Measurements from ENCODE around the gene IRX3.

The IRX3 gene

DNA sequence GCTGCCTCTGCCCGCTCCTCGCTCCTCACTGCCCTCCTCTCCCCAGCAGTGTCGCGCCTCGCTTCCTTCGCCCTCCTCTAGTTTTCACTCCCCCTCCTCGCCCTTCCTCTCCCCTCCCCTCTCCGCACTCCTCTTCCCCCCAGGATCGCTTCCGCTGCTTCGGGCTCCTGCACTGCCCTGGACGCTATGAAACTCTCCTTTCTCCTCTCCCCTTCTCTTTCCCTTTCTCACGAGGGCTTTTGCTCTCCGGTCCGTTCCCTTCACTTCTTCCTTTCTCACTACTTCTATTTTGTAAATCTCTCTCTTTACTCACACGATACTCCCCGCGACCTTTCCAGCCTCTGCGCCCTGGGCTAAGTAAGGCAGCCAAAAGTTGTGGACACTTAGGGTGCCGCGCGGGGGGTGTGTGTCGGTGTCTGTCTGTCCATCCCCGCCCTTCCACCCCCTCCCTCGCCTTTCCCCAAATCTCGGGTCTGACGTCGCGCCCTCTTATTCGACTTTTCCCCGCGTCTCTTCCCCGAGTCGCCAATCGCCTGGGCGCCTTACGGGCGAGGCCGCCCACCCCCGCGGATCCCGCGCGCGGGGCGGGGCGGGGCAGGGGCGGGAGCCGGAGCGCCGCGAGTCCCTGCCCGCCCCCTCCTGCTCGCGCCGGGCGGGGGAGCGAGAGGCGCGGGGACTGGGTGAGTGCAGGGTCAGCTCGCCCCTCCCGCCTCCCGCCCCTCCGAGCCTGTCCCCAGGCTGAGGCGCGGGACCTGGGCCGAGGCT, at the start of gene IRX3:
Gene IRX3 (minus strand): TSS at position 422 of the 765 bp plus-strand sequence. CDS start 737 bp downstream, outside the sequence.
- no peak for DNase-seq

DNA sequence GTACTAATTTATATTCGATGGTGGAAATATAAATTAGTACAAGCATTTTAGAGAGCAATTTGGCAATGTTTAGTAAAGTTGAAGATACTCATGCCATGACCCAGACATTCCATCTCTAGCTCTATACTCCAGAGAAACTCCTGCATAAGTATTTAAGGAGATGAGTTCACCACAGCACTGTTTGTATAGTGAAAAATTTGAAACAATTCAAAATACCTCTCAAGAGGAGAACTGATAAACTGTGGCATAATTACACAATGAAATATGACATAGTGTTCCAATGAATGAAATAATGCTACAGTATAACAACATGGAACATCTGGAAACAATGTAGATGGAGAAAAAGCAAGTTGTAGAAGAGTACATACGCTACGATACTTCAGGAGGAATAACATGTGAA, 48.6 kb upstream of the IRX3 start:
- no peak for DNase-seq

DNA sequence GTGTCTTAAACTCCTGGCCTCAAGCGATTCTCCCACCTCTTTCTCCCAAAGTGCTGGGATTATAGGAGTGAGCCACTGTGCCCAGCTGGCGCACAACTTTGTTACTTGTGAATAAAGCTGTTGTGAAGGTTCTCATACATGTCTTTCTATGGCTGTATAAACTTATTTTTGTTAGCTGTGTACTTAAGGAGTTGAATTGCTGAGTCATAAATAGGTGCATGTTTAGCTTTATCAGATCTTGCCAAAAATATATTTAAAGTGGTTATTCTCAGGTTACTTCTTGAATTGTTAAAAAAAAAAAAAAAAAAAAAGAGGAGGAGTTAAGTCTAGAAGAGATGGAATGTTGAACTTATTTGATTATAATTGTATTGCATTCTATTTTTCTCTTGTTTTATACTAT, 47.6 kb upstream of the IRX3 start:
- no peak for DNase-seq

DNA sequence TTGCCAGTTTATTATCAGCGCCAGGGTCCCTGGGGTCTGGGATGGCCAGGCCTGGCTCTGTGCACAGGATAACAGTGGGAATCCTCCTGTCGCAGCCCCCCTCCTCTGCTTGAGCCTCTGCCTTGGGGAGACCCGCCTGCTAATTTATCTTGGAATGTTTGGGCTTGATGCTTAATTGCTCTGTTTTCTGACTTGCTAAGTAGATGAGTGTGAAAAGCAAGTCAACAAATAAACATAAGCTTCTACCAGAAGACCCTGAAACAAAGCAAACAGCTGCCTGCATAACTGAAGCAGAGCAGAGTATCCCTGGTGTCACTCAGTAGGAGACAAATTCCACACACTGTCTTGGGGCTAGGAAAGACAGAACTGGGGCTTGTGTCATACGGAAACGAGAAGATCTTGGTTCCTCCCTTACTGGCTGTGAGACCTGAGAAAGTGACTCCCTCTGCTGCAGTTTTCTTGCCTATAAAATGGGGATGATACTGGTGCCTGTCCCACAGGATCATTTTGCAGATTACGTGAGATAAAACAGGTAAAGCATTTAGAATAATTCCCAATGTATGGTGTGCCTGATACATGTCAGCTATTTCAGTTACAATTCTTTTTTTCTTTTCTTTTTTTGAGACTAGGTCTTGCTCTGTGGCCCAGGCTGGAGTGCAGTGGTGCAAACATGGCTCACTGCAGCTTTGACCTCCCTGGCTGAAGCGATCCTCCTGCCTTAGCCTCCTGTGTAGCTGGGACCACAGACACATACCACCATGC, 44.8 kb upstream of the IRX3 start:
- DNase-seq = no peak

DNA sequence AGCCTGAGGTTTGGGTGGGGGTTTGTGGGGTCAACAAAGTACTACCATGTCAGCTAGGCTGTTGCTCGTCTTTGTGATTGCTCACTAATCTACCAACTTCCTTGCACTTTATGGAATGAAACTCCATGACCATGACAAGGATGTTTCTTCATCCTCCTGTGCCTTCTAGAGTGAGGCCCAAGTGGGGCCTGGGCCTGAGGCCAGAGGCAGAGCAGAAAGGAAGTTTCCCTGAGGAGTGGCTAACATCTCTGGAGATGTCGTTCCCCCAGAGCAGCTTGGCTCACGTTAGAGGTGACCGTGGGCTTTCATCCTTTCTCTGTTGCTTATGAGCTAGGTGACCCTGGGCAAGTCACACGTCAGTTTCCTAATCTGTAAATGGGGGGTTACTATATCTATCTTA, 41.0 kb upstream of the IRX3 start:
- no peak for DNase-seq

DNA sequence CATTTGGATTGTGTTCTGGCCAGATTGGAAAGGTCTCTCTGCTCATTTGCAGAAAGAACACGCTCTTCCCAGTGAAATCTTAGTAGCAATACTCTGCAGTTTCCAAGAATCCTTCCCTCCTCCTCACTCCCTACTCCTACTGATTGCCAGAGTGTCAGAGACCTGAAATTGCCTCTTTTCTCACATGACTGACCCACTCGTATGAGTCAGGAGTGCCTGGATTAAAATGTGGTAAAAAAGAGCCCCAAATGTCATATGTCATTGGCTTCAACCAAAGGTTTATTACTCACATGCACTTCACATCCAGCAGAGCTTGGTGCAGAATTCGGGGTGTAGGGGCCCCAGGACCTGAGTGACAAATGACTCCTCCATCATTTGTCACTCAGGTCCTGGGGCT, 39.7 kb upstream of the IRX3 start:
- DNase-seq = no peak

DNA sequence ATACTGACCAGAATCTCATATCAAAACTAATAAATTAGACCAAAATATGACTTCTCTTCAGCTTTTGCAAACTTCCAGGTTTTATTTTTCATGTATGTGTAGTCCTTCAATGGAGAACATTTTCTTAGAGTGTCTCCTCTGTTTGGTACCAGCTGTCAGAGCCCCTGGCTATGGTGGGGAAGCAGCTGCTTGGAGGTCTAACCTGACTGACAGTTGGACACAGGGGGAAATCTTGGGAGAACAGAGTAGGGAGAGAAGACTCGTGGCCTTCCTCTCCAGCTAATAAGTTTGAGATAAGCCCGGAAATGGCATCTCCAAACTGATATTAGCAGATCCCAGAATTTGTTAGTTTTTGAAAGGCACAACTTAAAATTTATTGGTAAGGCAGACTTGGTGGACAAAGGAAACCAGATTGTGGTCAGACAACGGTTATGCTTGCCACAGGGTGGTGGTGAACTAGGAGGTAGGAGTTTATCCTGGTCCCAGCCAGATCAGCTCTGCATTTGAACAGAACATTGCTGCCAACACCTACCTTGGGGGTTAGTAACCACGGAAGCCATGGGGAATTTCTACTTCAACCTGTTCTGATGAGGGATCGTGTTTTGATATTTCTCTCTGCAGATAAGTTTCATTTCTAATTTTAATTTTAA, 39.2 kb upstream of the IRX3 start:
- no peak for DNase-seq

DNA sequence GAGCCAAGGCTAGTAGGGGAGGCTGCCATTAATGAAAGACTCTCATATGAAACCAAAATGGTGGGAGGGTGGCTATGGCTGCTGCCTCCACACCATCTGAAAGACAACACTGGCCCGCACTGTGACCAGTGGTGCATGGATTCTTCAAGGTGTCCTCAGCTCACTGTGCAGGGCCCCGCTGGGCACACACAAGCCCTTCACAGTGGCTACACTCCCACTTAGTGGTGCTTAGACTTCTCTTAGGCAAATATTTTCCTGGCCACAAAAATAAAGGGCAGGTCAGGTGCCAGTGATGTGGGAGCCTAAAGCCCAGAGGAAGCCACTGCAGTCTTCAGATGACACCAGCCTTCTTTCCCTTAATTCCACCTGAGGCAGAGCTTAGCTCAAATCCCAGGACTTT, 38.1 kb upstream of the IRX3 start:
- DNase-seq = no peak

DNA sequence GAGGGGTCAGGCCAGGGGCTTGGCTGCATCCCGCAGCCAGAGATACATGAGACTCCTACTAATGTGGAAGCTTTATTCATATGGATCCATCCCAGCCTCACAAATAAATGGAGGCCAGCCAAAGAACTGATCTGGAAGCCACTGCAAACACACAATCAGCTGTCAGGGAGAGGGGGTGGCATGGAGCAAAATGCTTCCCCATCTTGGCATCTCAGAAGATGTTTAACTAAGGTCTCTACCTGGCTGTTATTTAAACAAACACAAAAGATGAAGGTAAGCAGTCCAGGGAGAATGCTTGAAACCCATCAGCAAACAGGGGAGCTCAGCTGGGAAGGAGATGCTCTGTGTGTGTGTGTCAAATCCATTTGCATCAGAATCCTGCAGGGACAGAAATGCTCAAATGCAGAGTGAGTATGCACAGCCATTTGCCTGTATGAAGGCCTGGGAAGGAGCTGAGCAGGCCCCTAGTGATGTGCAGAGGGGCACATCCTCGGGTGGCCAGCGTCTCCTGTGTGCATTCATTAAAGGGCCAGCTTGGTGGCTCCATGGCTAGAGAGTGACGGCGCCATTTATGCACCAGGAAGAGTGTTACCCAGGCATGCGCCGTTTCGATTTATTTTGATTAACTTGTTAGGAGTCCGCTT, 34.2 kb upstream of the IRX3 start:
- no peak for DNase-seq

DNA sequence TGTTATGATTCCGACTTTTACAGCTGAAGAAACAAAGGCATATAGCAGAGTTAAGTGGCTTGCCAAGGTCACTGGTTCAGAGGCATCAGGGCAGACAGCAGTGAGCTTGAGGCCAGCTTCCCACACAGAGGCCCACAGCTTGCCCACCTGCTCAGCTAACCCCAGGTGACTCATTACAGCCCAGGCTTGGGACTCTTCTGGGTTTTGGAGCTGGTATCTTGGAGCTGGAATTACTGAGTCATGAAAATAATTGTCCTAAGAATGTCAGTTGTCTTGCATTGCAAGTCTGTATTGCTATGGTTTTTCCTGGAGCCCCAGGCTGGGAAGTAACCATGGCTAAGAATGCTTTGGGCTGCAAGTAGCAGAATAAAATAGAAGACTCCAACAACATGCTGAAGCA, 32.4 kb upstream of the IRX3 start:
- no peak for DNase-seq

DNA sequence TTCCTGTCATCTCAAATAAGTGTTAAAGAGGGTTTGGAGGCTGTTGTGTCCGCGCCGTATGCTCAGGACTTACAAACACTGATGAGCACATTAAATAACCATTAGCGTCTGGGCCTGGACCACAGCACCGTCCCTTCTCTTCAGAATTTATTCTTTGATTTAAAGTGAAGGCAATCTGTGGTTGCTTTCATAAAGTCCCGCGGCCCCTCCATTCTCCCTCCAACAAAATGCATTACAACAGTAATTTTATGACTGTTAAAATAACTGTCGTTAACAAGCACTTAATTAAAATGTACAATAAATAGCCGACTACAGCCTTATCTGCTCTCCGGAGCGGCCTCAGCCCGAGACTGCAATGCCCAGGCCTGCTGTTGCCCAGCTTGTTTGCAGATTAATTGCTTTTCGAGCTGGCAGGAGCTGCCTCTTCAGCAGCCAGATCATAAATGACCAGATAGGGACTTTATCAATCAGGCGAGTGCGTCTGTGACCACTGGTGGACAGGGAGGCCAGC, 30.6 kb upstream of the IRX3 start:
- DNase-seq = no peak

DNA sequence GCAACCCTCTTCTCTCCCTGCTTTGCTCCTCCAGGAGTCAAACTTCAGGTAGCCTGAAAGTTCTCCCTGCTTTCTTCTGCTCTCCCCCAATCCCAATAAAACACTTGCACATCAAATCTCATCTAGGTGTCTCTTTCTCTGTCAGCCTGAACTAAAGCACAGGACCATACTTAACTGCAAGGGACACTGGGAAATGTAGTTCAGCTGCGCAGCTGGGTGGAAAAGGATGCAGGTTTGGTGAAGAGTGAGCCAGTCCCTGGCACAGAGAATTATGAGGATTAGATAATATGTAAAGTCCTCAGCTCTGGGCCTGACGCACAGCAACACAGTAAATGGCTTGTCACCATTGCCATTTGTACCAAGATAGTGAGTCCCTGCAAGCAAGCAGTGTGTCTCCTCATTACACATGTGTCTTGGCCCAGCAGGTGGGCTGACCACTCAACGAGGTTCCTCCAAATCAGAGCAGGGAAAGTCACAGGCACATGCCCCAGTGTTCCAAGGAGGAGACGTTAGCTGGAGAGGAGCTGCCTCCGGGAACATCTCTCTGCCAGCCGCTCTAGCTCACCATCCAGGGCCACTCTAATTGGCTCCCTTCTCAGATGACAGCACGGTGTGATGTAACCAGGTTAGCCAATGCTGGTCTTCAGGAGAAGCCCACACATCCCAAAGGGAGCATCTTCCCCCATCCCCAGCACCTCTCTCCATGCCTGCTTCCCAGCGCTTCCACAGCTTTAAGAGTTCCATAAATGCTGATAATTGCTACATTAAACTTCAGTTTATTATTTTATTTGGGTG, 29.7 kb upstream of the IRX3 start:
- no peak for DNase-seq

DNA sequence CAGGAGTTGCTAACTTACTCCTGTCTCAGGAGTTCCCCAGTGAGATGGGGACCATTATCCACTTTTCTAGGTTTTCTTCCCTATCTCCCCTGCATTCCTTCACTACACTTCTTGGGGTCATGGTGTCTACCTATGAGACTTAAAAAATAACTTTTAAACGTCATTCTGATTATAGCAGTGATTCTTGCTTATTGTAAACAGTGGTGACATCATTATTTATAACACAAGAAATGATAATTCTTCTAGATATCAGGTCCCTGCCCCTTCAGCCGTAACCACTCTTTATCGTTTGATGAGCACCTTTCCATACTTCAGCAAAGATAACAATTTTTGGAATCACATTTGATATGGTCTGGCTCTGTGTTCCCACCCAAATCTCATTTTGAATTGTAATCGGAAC, 27.2 kb upstream of the IRX3 start:
- DNase-seq = no peak

DNA sequence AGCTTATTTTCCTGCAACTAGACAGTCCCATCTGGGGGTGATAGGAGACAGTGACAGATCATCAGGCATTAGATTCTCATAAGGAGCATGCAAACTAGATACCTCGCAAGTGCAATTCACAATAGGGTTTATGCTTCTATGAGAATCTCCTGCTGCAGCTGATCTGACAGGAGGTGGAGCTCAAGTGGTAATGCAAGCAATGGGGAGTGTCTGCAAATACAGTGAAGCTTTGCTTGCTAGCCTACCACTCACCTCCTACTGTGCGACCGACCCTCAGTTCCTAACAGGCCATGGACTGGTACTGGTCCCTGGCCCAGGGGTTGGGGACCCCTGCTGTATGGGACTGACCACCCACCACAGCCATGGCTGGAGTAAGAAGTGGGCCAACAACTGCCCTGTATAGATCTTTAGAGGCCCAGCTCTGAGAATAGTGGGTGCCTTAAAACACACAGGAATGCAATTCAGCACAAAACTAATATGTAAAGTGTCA, 26.0 kb upstream of the IRX3 start:
- no peak for DNase-seq

DNA sequence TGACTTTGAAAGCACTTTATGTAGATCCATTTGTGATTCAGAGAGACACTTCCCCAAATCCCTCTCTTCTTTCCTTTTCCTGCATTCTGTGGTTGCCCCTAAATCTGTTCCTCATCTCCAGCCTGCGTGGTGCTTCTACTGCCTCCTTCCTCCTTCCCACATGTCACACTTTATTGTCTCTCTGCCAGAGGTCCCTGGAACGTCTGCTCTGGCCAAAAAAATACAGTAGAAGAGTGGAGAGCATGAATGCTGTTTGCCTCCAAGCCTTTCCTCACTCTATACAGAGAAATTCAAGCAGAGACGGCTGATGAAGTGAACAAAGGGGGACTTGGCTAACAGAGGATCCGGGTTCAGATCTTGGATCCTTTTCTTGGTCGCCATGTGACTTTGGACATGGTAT, 22.8 kb upstream of the IRX3 start:
- no peak for DNase-seq

DNA sequence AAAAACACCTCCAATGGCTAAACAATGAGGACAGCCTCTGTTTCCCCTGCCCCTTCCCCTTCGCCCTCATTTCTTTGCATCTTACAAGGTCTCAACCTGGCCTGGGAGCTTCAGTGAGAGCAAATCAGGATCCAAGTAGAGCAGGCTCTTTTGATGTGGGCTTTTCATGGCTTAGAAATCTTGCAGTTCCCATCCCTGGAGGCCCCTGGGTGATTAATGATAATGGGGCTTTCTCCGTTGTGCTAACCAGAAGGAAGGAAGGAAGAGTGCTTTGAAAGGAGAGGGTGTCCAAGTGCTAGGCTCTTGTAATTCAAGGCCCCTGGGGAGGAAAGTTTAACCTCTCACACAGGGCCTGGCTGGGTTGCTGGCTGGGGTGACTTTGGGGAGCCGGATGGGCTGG, 18.5 kb upstream of the IRX3 start:
- no peak for DNase-seq

DNA sequence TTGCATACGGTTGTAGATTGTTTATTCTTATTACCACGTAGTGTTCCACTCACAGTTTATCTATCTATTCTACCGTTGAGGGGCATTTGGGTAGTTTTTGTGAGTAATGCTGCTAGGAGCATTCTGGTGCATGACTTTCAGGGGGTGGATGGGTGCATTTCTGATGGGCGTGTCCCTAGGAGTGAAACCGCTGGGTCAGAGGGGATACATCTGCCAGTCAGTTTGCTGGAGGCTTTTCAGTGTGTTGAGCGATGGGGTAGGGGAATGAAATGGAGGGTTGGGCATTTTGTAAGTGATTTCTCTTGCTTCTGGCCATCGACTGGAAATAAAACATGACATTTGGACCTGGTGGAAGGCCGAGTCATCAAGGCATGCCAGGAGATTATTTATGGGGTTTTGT, 17.0 kb upstream of the IRX3 start:
- DNase-seq = no peak

DNA sequence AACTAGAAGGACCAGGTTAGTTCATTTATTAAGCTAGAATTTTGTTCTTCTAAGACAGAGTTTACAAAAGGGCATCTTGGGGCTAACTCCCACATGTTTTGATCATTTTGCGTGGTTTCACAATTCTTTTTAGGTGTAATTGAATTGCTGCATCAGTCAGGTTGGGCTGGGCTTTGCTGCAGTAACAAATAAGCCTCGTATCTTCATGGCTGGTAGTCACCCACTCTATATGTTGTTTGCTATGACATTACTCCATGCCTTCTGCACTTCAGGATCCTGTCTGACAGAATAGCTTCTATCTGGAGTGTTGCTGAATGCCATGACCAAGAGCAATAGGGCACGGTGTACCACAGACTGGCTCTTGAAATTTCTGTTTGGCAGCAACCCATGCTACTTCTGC, 10.6 kb upstream of the IRX3 start:
- DNase-seq = no peak

DNA sequence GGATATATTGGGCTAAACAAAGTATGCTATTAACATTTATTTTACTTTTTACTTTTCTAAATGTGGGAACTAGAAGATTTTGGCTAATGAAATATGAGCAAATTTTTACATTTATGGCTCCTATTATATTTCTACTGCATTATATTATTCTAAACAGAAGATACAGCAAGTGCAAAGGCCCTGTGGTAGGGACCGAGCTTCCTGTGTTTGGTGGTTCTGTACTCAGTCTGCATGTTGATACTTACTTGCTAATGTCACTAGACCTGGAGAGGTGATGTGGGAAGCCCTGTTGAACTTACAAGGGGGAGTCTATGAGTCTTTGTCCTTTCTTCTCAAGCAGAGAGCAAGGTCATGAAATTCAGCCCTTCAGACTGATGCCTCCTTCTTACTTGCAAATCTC, 10.0 kb upstream of the IRX3 start:
- DNase-seq = no peak

DNA sequence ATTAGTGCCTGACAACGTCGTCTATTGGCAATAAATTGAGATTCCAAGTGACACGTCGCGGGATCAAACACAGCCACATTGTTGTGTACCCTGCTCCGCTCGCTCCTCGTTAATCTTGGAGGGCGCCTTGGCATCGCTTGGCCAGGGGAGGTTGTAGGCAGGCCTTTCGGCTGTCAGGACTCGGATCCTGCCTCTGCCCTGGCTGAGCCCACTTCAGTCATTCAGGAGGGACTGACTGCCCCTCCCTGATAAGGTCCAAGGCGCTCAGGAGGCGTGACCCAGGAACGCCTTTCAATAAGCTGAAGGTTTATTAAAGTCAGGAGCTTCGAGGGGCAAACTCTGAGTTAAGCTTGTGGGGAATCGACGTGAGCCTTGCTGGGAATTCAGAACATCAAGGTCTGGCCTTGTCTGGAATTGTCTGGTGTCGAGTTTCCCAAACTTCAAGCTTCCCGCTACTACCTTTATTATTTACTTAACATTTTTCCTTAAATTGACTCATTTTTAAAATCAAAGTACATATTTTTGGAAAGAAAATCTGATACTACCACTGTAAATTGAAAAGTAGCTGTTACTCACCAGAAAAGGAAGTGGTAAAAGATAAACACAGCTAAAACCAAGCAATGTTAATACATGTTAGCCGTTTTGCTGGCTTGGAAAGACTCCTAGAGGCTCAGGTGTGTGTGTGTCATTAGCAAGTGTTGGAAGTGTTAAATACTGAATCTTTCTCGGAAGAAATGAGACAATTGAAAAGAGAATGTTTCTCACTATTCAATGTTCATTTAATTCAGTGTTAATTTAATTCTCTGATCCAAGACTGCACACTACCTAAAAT, 5.3 kb upstream of the IRX3 start:
- no peak for DNase-seq
